Astrocyte of the cerebellum (primary cell): ENCODE measurements around the gene GGTLC2.
"Not testable (repeated sequence)": the region's sequence is repeated elsewhere in the genome, so short reads cannot be mapped to it uniquely, and the experiment has no call there.

ENCODE experiments used
- DNase-seq: peaks from one replicate; pipeline ENCODE4 v3.0.0-alpha.2; 2011; ENCODE audit warnings: low read depth
- H3K4me3 ChIP-seq: 2 replicates; pipeline ENCODE4 v1.5.1; 2011; ENCODE audit warnings: mild to moderate bottlenecking, low read depth, low read length, moderate library complexity
- in situ Hi-C: cut with HindIII; loops from 2 replicates; pipeline ENCODE4 v1.10.0; 2017; ENCODE audit warnings: low sequenced_read_pairs
- TF ChIP-seq, protein P1 (sequence below): IDR thresholded peaks from 2 replicates; pipeline ENCODE4 v1.5.1; 2012; ENCODE audit warnings: low read length, low read depth, moderate library complexity, mild to moderate bottlenecking; ENCODE audit errors: missing control alignments

The GGTLC2 gene

DNA sequence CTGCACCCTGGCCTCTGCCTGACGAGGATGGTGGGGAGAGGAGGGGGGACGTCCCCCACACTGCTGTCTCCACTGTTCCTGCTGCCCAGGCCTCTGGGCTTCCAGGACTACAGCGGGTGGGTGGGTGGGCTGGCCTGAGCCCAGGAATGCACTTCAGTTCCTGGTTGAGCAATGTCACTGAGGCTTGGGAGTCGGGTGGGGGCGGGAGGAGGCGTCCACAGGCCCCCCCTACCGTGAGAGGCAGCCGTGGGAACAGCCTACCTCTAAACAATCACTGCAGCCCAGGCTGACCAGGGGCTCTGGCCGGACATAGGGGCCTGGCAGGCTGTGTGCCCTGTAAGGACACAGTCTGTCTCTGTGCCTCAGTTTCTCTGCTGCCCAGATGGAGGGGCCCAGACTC lies 6.0 kb downstream of the GGTLC2 start:
- H3K4me3 ChIP-seq, DNase-seq, in situ Hi-C loops: not testable (repeated sequence)

GRCh38 chr22:22650803-22651515 lies 6.5 kb downstream of the GGTLC2 start:
- DNase-seq, H3K4me3 ChIP-seq, in situ Hi-C loops: not testable (repeated sequence)

GRCh38 chr22:22651593-22651992 lies 7.2 kb downstream of the GGTLC2 start:
- in situ Hi-C loops, DNase-seq: not testable (repeated sequence)

DNA sequence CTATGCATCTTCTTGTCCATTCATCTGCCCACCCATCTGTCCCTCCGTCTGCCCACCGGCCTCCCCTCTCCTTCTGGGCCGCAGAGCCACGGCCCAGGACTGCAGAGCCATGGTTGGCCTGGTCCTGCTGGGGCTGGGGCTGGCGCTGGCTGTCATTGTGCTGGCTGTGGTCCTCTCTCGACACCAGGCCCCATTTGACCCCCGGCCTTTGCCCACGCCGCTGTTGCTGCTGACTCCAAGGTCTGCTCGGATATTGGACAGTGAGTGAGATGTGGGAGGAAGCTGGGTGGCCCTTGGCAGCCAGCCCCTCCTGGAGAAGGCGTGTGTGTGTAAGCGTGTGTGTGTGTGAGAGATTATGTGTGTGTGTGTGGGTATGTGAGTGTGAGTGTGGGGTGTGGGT lies 7.7 kb downstream of the GGTLC2 start:
- DNase-seq, in situ Hi-C loops, H3K4me3 ChIP-seq: not testable (repeated sequence)

More at GRCh38 chr22:22651593-22651992, 7.2 kb downstream of the GGTLC2 start:
- H3K4me3 ChIP-seq, result not testable (repeated sequence)

GRCh38 chr22:22652573-22652972 lies 8.2 kb downstream of the GGTLC2 start:
- in situ Hi-C loops, H3K4me3 ChIP-seq, DNase-seq: not testable (repeated sequence)

DNA sequence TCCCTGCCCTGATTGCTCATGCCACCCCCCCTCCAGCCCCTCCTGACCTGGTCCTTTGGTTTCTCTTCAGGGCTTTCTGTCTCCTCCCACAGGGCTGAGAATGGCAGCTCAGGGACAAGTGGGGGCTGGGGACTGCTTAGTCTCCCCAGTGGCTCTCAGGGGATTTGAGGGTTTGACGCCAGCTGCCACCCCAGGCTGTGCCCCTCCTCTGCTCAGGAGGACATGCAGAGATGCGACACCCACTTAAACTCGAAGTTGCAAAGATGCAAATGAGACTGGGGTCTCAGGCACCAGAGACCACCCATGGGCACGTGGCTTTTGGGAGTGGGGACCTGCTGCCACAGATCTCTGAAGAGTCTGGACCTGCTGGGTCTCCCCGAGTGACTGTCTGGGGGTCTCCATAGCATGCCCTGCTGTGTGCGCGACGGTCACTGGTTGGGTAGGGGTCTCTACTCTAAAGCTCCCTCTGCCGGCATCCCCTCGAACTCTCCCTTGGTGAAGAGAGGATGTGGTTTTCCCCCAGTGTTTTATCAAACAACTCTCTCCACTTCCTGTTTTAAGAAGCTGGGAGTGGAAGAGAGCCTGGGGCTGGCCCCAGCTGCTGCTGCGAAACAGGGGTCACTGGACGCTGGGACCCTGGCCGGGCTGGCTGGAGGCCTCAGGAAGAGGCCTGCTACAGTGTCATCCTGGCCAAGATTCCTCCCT lies 9.4 kb downstream of the GGTLC2 start:
- in situ Hi-C loops, H3K4me3 ChIP-seq, DNase-seq: not testable (repeated sequence)

GRCh38 chr22:22655452-22656290 lies 11.3 kb downstream of the GGTLC2 start:
- no peak for DNase-seq
- TF ChIP-seq, protein P1, sequence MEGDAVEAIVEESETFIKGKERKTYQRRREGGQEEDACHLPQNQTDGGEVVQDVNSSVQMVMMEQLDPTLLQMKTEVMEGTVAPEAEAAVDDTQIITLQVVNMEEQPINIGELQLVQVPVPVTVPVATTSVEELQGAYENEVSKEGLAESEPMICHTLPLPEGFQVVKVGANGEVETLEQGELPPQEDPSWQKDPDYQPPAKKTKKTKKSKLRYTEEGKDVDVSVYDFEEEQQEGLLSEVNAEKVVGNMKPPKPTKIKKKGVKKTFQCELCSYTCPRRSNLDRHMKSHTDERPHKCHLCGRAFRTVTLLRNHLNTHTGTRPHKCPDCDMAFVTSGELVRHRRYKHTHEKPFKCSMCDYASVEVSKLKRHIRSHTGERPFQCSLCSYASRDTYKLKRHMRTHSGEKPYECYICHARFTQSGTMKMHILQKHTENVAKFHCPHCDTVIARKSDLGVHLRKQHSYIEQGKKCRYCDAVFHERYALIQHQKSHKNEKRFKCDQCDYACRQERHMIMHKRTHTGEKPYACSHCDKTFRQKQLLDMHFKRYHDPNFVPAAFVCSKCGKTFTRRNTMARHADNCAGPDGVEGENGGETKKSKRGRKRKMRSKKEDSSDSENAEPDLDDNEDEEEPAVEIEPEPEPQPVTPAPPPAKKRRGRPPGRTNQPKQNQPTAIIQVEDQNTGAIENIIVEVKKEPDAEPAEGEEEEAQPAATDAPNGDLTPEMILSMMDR, result no peak
- in situ Hi-C loops, result no loop called here
- H3K4me3 ChIP-seq, result no peak overlapping the region

DNA sequence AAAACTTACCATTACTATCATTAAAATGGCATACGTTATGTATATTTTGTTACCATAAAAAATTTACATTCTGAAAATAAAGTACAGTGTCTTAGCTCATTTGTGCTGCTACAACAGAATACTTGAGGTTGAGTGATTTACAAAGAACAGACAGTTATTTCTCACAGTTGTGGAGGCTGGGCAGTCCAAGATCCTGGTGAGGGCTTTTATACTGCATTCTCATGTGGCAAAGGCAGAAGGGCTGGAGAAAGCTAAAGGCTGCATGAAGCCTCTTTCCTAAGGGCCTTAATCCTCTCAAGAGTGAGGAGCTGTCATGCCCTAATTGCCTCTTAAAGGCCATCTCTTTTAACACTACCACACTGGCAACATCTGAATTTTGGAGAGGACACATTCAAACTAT lies 13.3 kb downstream of the GGTLC2 start:
- in situ Hi-C loops, result no loop called here
- no peak overlapping the region for H3K4me3 ChIP-seq
- TF ChIP-seq, protein P1, result no peak
- no peak for DNase-seq

GRCh38 chr22:22661275-22661674 lies 16.9 kb downstream of the GGTLC2 start:
- DNase-seq, result no peak
- H3K4me3 ChIP-seq, result no peak overlapping the region
- in situ Hi-C loops, result no loop called here
- TF ChIP-seq, protein P1, result no peak
